ENCODE data around the gene SMIM9. TPM values are rescaled to one million over a fixed set of nuclear protein-coding genes. Genes with fewer than 3 reads are reported as not detected.
"Not testable (repeated sequence)": the region's sequence is repeated elsewhere in the genome, so short reads cannot be mapped to it uniquely, and the experiment has no call there.

The SMIM9 gene
- total RNA-seq (not detected), polyA plus RNA-seq (ENCODE audit: insufficient read depth, low read depth, low replicate concordance) (not detected)
- long read RNA-seq, donor 1, result 0 reads
- long read RNA-seq, donor 2, result 0 reads
- long read RNA-seq, donor 3, result 0 reads
- long read RNA-seq, donor 4, result 0 reads
- long read RNA-seq, donor 5, result 0 reads
- long read RNA-seq, donor 6, result 0 reads
- long read RNA-seq, donor 7, result 0 reads
- long read RNA-seq, donor 8, result 0 reads
- long read RNA-seq, donor 9, result 0 reads
- long read RNA-seq, donor 10, result 0 reads

DNA sequence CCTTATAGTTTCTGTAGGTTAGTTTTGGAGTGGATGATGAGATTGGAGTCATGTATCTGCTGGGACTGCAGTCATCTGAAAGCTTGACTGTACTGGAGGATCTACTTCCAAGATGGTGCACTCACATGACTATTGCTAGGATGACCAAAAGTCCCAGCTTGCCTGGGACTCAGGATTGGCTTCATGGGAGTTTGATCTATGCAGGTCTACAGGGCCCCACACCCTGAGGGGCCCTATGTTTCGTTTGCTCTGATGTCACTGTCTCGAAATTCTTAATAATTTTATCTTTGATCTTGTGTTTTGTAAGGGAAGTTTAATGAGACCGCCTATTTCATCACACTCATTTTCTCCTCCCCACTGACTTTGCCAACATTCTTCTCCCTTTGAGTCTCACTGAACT lies at the start of gene SMIM9:
TSS of gene SMIM9 (minus strand) at position 101 of the 400 bp plus-strand sequence. CDS start 3,806 bp downstream, outside the sequence.
- no peak for DNase-seq
- Histone ChIP-seq H3K27me3 (ENCODE audit: control insufficient read depth, insufficient read depth, low read length) (no peaks in the 10 kb centered on the region), H3K4me3 (ENCODE audit: low read length in 3 of 3) (no peak within 1 kb of the TSS), H3K9ac (ENCODE audit: low read length in 3 of 3) (no peak within 1 kb of the TSS), H3K4me1 (ENCODE audit: control insufficient read depth in 2 of 3, insufficient read depth in 2 of 3, low read depth in 1 of 3, low read length in 3 of 3) (no peaks in the 10 kb centered on the region), H3K27ac (ENCODE audit: low read depth in 2 of 2, low read length in 2 of 2) (no peak within 1 kb of the TSS), H3K36me3 (ENCODE audit: control insufficient read depth in 2 of 3, insufficient read depth in 3 of 3, low read length in 3 of 3) (no peaks in the 10 kb centered on the region), H3K9me3 (ENCODE audit: control insufficient read depth in 2 of 3, insufficient read depth in 1 of 3, low read length in 3 of 3) (no peaks in the 10 kb centered on the region)
- TF ChIP-seq CTCF (IDR thresholded peaks at IDR 0.05; ENCODE audit: borderline replicate concordance, extremely low read depth, insufficient read depth), result no peak
- no peak for FAIRE-seq
- intact Hi-C loops (cut with DNase I), result no loop called here

DNA sequence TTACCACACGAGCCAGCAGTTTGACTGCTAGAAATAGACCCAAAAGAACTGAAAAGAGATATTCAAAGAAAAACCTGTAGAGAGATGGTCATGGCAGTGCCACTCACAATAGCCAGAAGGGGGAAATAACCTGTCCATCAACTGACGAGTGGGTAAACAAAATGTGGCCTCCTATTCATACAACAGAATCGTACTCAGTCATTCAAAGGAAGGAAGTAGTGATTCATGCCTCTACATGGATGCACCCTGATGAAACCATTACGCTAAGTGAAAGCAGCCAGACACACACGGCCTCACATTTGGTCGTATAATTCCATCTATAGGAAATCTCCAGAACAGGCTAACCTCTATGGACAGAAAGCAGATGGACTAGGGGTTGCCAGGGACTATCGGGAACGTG lies 49.6 kb upstream of the SMIM9 start:
- DNase-seq; H3K27ac ChIP-seq (ENCODE audit: low read depth in 2 of 2, low read length in 2 of 2); intact Hi-C loops (cut with DNase I); H3K9me3 ChIP-seq (ENCODE audit: control insufficient read depth in 2 of 3, insufficient read depth in 1 of 3, low read length in 3 of 3); H3K4me1 ChIP-seq (ENCODE audit: control insufficient read depth in 2 of 3, insufficient read depth in 2 of 3, low read depth in 1 of 3, low read length in 3 of 3); H3K4me3 ChIP-seq (ENCODE audit: low read length in 3 of 3); FAIRE-seq; H3K9ac ChIP-seq (ENCODE audit: low read length in 3 of 3); H3K27me3 ChIP-seq (ENCODE audit: control insufficient read depth, insufficient read depth, low read length); H3K36me3 ChIP-seq (ENCODE audit: control insufficient read depth in 2 of 3, insufficient read depth in 3 of 3, low read length in 3 of 3): not testable (repeated sequence)

GRCh38 chrX:154873329-154873728 lies 38.9 kb upstream of the SMIM9 start:
- FAIRE-seq (no peak), DNase-seq (no peak)
- intact Hi-C loops (cut with DNase I), result no loop called here
- H3K4me3 ChIP-seq (ENCODE audit: low read length in 3 of 3), result no peak overlapping the region
- no peak overlapping the region for H3K27ac ChIP-seq (ENCODE audit: low read depth in 2 of 2, low read length in 2 of 2)
- H3K9me3 ChIP-seq (ENCODE audit: control insufficient read depth in 2 of 3, insufficient read depth in 1 of 3, low read length in 3 of 3), result no peaks in the 10 kb centered on the region
- no peaks in the 10 kb centered on the region for H3K36me3 ChIP-seq (ENCODE audit: control insufficient read depth in 2 of 3, insufficient read depth in 3 of 3, low read length in 3 of 3)
- H3K9ac ChIP-seq (ENCODE audit: low read length in 3 of 3), result no peak overlapping the region
- no peaks in the 10 kb centered on the region for H3K27me3 ChIP-seq (ENCODE audit: control insufficient read depth, insufficient read depth, low read length)
- no peaks in the 10 kb centered on the region for H3K4me1 ChIP-seq (ENCODE audit: control insufficient read depth in 2 of 3, insufficient read depth in 2 of 3, low read depth in 1 of 3, low read length in 3 of 3)
- TF ChIP-seq CTCF (IDR thresholded peaks at IDR 0.05; ENCODE audit: borderline replicate concordance, extremely low read depth, insufficient read depth), result no peak

DNA sequence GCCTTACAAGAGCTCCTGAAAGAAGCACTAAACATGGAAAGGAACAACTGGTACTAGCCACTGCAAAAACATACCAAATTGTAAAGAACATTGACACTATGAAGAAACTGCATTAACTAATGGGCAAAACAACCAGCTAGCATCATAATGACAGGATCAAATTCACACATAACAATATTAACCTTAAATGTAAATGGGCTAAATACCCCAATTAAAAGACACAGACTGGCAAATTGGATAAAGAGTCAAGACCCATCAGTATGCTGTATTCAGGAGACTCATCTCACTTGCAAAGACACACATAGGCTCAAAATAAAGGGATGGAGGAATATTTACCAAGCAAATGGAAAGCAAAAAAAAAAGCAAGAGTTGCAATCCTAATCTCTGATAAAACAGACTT lies 34.1 kb upstream of the SMIM9 start:
- DNase-seq; H3K27me3 ChIP-seq (ENCODE audit: control insufficient read depth, insufficient read depth, low read length); H3K36me3 ChIP-seq (ENCODE audit: control insufficient read depth in 2 of 3, insufficient read depth in 3 of 3, low read length in 3 of 3); H3K9ac ChIP-seq (ENCODE audit: low read length in 3 of 3); H3K9me3 ChIP-seq (ENCODE audit: control insufficient read depth in 2 of 3, insufficient read depth in 1 of 3, low read length in 3 of 3); FAIRE-seq; H3K4me1 ChIP-seq (ENCODE audit: control insufficient read depth in 2 of 3, insufficient read depth in 2 of 3, low read depth in 1 of 3, low read length in 3 of 3); H3K27ac ChIP-seq (ENCODE audit: low read depth in 2 of 2, low read length in 2 of 2); intact Hi-C loops (cut with DNase I); H3K4me3 ChIP-seq (ENCODE audit: low read length in 3 of 3): not testable (repeated sequence)

Measured in kidney (tissue), 22 donors.